Measurements from ENCODE around the gene FSHR.

- TF ChIP-seq POLR2A (IDR thresholded peaks at IDR 0.05) = no peak
- no peak for TF ChIP-seq CTCF (IDR thresholded peaks at IDR 0.05)
- TF ChIP-seq POLR2AphosphoS5 (IDR thresholded peaks at IDR 0.05) = no peak
- TF ChIP-seq EP300 (IDR thresholded peaks at IDR 0.05; ENCODE audit: low read depth) = no peak
Measured at GRCh38 chr2:48952143-48952542, 202.2 kb downstream of the FSHR start.
